GM12878 (cell line): ENCODE measurements around the gene MARS1. TPM values are rescaled to one million over a fixed set of nuclear protein-coding genes. Genes with fewer than 3 reads are reported as not detected.

Source experiments
- ATAC-seq: fragments of 200-7000 bp; cut with Tn5 transposase; 3 replicates; pipeline ENCODE4 v1.9.1; 2020; ENCODE audit warnings: mild to moderate bottlenecking, moderate library complexity
- BruUV-seq: library from RNA; stranded (reverse); fragments of 400-500 nt; replicated peaks from 2 replicates; lab custom pipeline; 2021; lab: Mats Ljungman, UMichigan
- CTCF ChIA-PET: fragments of 300-600 bp; sonication (Branson Sonifier 250); formaldehyde crosslinking; extraction: SDS; loops from one replicate; lab custom pipeline; 2021; ENCODE audit warnings: inconsistent platforms; lab: Yijun Ruan, JAX
- POLR2A ChIA-PET: fragments of 350-600 bp; formaldehyde crosslinking; extraction: SDS; loops from one replicate; lab custom pipeline; 2021; ENCODE audit warnings: inconsistent platforms; lab: Charles Lee
- RAD21 ChIA-PET: fragments of 300-600 bp; sonication (Branson Sonifier 250); formaldehyde crosslinking; loops from one replicate; lab custom pipeline; 2023; ENCODE audit warnings: antibody characterized with exemption; ENCODE audit not compliant: unreplicated experiment; lab: Charles Lee
- SMC1A ChIA-PET: fragments of 300-600 bp; sonication (Branson Sonifier 250); formaldehyde crosslinking; loops from one replicate; lab custom pipeline; 2023; ENCODE audit not compliant: unreplicated experiment, uncharacterized antibody; lab: Charles Lee
- DNase-seq: peaks from one replicate; pipeline ENCODE4 v3.0.0-alpha.2; 2011; ENCODE audit warnings: low read depth, low spot score
- FAIRE-seq: peaks from 3 replicates; lab custom pipeline; 2011; peaks lifted over from hg19 to GRCh38; lab: Jason Lieb, UNC
- H2AFZ ChIP-seq: 2 replicates; pipeline ENCODE4 v1.6.0; 2011; ENCODE audit warnings: low read depth, low read length, control low read depth; ENCODE audit not compliant: control insufficient read depth
- H3K27ac ChIP-seq: 2 replicates; pipeline ENCODE4 v1.5.1; 2011; ENCODE audit warnings: control low read depth; ENCODE audit not compliant: control insufficient read depth, insufficient read depth
- H3K27me3 ChIP-seq, 2 experiments: replicated peaks in 1 of 2; 2 replicates each; pipeline versions ENCODE4 v1.6.0 to v1.6.1; 2011; ENCODE audit warnings: low read length in 1 of 2; ENCODE audit not compliant: control insufficient read depth in 2 of 2, insufficient read depth in 2 of 2
- H3K36me3 ChIP-seq, 2 experiments: 2 replicates each; pipeline ENCODE4 v1.5.1; 2011; ENCODE audit warnings: low read length in 1 of 2; ENCODE audit not compliant: control insufficient read depth in 2 of 2, insufficient read depth in 2 of 2
- H3K4me1 ChIP-seq: 2 replicates; pipeline ENCODE4 v1.6.1; 2011; ENCODE audit warnings: mild to moderate bottlenecking, low read length, moderate library complexity, mixed read lengths; ENCODE audit not compliant: control insufficient read depth, insufficient read depth
- H3K4me2 ChIP-seq: 2 replicates; pipeline ENCODE4 v1.6.0; 2011; ENCODE audit warnings: control low read depth; ENCODE audit not compliant: control insufficient read depth, insufficient read depth
- H3K4me3 ChIP-seq: fragments of 200-600 bp; sonication (generic); 2 replicates; pipeline ENCODE4 v1.5.1; 2016
- H3K79me2 ChIP-seq: 2 replicates; pipeline ENCODE4 v1.6.0; 2011; ENCODE audit warnings: low read length; ENCODE audit not compliant: control insufficient read depth, insufficient read depth
- H3K9ac ChIP-seq: 2 replicates; pipeline ENCODE4 v1.8.0; 2011; ENCODE audit warnings: low read length, control low read depth, mixed read lengths; ENCODE audit not compliant: control insufficient read depth, insufficient read depth
- H3K9me3 ChIP-seq: replicated peaks from 3 replicates; pipeline ENCODE4 v1.5.1; 2011; ENCODE audit warnings: mild to moderate bottlenecking, low read length; ENCODE audit not compliant: control insufficient read depth, insufficient read depth
- H4K20me1 ChIP-seq: 2 replicates; pipeline ENCODE4 v1.6.0; 2011; ENCODE audit not compliant: control insufficient read depth, insufficient read depth
- BCL11A ChIP-seq: IDR thresholded peaks from 2 replicates; pipeline ENCODE4 v1.6.1; 2011; ENCODE audit warnings: low read depth, low read length
- CHD4 ChIP-seq: fragments of 200-600 bp; sonication (generic); IDR thresholded peaks from 2 replicates; pipeline ENCODE4 v1.6.1; 2016; ENCODE audit warnings: mild to moderate bottlenecking
- CREM ChIP-seq: IDR thresholded peaks from 2 replicates; pipeline ENCODE4 v1.6.1; 2014; ENCODE audit warnings: antibody characterized with exemption, low read depth
- CUX1 ChIP-seq: IDR thresholded peaks from 2 replicates; pipeline ENCODE4 v1.6.1; 2012; ENCODE audit warnings: improper control_type of control experiment, low read depth, low read length; ENCODE audit not compliant: insufficient replicate concordance
- E2F8 ChIP-seq: fragments of 450-650 bp; IDR thresholded peaks from 2 replicates; pipeline ENCODE4 v1.6.1; 2018; ENCODE audit warnings: mild to moderate bottlenecking, low read depth, moderate library complexity; ENCODE audit not compliant: partially characterized antibody
- HDAC6 ChIP-seq: fragments of 200-600 bp; sonication (generic); IDR thresholded peaks from one replicate; pipeline ENCODE4 v1.8.0; 2017; ENCODE audit warnings: antibody characterized with exemption; ENCODE audit not compliant: unreplicated experiment
- NFYB ChIP-seq: IDR thresholded peaks from 2 replicates; pipeline ENCODE4 v1.6.1; 2011; ENCODE audit warnings: low read depth, mild to moderate bottlenecking, low read length, improper control_type of control experiment, moderate library complexity; ENCODE audit not compliant: insufficient read depth
- RELA ChIP-seq: fragments of 450-650 bp; IDR thresholded peaks from 2 replicates; pipeline ENCODE4 v1.8.0; 2014; ENCODE audit warnings: borderline replicate concordance; ENCODE audit not compliant: partially characterized antibody
- SMAD1 ChIP-seq: fragments of 450-650 bp; IDR thresholded peaks from 2 replicates; pipeline ENCODE4 v1.6.1; 2018; ENCODE audit warnings: mild to moderate bottlenecking, low read depth; ENCODE audit not compliant: partially characterized antibody
- SRF ChIP-seq, 2 experiments: IDR thresholded peaks; 2 replicates each; pipeline ENCODE4 v1.6.1; 2011; ENCODE audit warnings: low read depth in 2 of 2, low read length in 2 of 2, mild to moderate bottlenecking in 1 of 2, moderate library complexity in 1 of 2
- TCF7 ChIP-seq: IDR thresholded peaks from 2 replicates; pipeline ENCODE4 v1.6.1; 2014; ENCODE audit warnings: antibody characterized with exemption, borderline replicate concordance
- ZNF274 ChIP-seq: IDR thresholded peaks from one replicate; pipeline ENCODE4 v1.8.0; 2011; ENCODE audit not compliant: insufficient read length, insufficient read depth
- ZNF687 ChIP-seq: fragments of 450-650 bp; IDR thresholded peaks from 2 replicates; pipeline ENCODE4 v1.6.1; 2017; ENCODE audit warnings: mild to moderate bottlenecking, moderate library complexity
- WGBS: methylation state at CpG from one replicate; pipeline ENCODE4 v1.1.6; 2016; ENCODE audit warnings: low lambda C conversion rate; ENCODE audit not compliant: insufficient replicate concordance, insufficient coverage; ENCODE audit errors: missing lambda C conversion rate; 5-methylcytosine and 5-hydroxymethylcytosine counted together
- in situ Hi-C: fragments of 300-500 bp; cut with MboI; formaldehyde crosslinking; loops from 9 replicates; pipeline ENCODE4 v1.14.3; 2018; ENCODE audit warnings: mixed read lengths
- intact Hi-C: fragments of 100-400 bp; cut with micrococcal nuclease; formaldehyde crosslinking; loops from one replicate; pipeline ENCODE4 v1.14.2; 2022; ENCODE audit not compliant: unreplicated experiment
- polyA plus RNA-seq, 11 experiments: library from polyadenylated mRNA; depleted of rRNA in 4 of 11; unstranded in 6 of 11; stranded (reverse) in 5 of 11; fragments of >200 nt; fragmentation: Nextera tagmentation in 4 of 11; fragmentation: Illumina TruSeq in 1 of 11; extraction: Ambion mirVana in 4 of 11; extraction: Trizol in 1 of 11; gene quantifications; 1 replicate in 1 of 11; 2 replicates in 10 of 11; pipeline versions ENCODE4 v1.2.1 to v1.2.3, GENCODE V29; 2011 to 2016; ENCODE audit warnings: inconsistent platforms in 2 of 11, missing spikeins in 2 of 11, low read depth in 1 of 11
- total RNA-seq, 4 experiments: library from RNA; depleted of rRNA in 3 of 4; stranded (reverse); fragments of >200 nt in 3 of 4; fragmentation: Illumina TruSeq in 1 of 4; extraction: Trizol in 1 of 4; gene quantifications; 2 replicates each; pipeline versions ENCODE4 v1.2.1 to v1.2.3, GENCODE V29; 2013 to 2021

Gene MARS1
- total and polyA plus RNA-seq, 10 of the 15 experiments (the other 5 are each of a cell fraction or from before 2014, with no cell fraction given), result 72.3 to 270 (median 153) TPM

- FAIRE-seq (no peak), ATAC-seq (no peak), DNase-seq (no peak)
- H3K9me3 ChIP-seq, result no peaks in the 10 kb centered on the region
- peaks cover 13 to 33% of the 10 kb centered on the region in 2 experiments for H3K36me3 ChIP-seq
- intact Hi-C loops (no loop called here), in situ Hi-C loops (no loop called here)
- SMC1A ChIA-PET, result no interaction called here
- POLR2A ChIA-PET, result interaction anchor here (1.2 to 1.3 kb wide), 2 partner anchors 13 to 15 kb away, joined by 3 read pairs; partner anchors contain the start of gene DCTN2
- RAD21 ChIA-PET, result interaction anchor here (1.2 kb wide), 1 partner anchor 8 kb away, joined by 3 read pairs; no protein-coding TSS in a partner anchor
- no peak overlapping the region for H3K27ac ChIP-seq
- H3K4me1 ChIP-seq, result no peaks in the 10 kb centered on the region
- H3K9ac ChIP-seq, result no peak overlapping the region
- H2AFZ ChIP-seq, result no peak overlapping the region
- no peaks in the 10 kb centered on the region for H3K27me3 ChIP-seq
- BruUV-seq, result no TSS peak
- H3K79me2 ChIP-seq, result no peaks in the 10 kb centered on the region
- no peak overlapping the region for H3K4me2 ChIP-seq
- H4K20me1 ChIP-seq, result no peaks in the 10 kb centered on the region
- CTCF ChIA-PET, result interaction anchor here (1.4 kb wide), 1 partner anchor 15 kb away, joined by 4 read pairs; no protein-coding TSS in a partner anchor
- H3K4me3 ChIP-seq, result no peak overlapping the region
- WGBS, result 56% methylated on average over 1 of the region's 1 CpG
- TF ChIP-seq SRF (IDR thresholded peaks at IDR 0.05; ENCODE audit: low read depth in 2 of 2, low read length in 2 of 2), result no peak
- no peak for TF ChIP-seq RELA
- TF ChIP-seq CUX1, result no peak
- no peak for TF ChIP-seq CHD4
- TF ChIP-seq ZNF274, result no peak
- no peak for TF ChIP-seq NFYB
- no peak for TF ChIP-seq CREM
- no peak for TF ChIP-seq SMAD1
- no peak for TF ChIP-seq HDAC6
- TF ChIP-seq TCF7, result no peak
- TF ChIP-seq E2F8, result no peak
- no peak for TF ChIP-seq BCL11A
- no peak for TF ChIP-seq ZNF687
Measured at GRCh38 chr12:57531836-57532235, 44.0 kb downstream of the MARS1 start.
